NCI-H1105 treated with DMSO at 0.1 percent for 48 hours (cell line): ENCODE measurements around the gene PPP1R10.
A peak's percentile ranks its signal among the peaks of the same experiment; 100 is the strongest.
"Not testable (repeated sequence)": the region's sequence is repeated elsewhere in the genome, so short reads cannot be mapped to it uniquely, and the experiment has no call there.

Experiments
- DNase-seq: peaks from one replicate; lab custom pipeline; 2025; lab: John Stamatoyannopoulos, UW

PPP1R10 gene

DNA sequence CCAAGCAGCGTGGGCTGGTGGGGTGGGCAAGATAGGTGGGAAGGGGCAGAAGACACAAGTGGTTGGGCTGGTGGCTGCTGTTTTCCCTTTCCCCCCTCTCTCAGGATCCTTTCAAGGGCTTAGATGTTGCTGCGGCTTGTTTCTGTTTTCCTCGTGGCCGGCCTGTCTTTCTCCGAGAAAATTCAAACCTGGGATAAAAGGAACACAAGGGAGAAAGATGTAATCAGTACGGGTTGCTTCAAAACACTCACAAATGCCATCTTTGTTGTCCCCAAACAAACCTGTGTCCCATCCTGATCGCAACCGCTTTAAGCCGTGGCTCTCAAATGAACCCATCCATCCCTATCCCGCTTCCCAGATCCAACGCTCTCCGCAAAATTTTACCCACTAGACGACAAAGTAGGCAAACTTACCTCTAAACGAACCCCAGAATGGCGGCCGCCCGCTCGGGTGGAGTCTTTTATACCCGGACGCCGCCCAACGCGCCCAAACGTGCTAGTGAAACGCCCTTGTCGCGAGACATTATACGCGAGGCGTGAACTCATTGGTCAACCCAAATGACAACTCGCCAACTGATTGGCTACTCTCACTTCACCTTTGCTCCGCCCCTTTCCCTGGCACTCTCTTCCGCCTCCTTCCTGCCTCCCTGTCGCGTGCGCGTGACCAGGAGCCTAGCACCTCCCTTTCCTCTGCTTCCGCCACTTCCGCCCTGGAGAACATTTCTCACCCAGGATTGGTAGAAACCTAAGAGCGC lies at the start of gene PPP1R10:
Gene PPP1R10 (minus strand): TSS at position 433 of the 754 bp plus-strand sequence. CDS start 7,299 bp downstream, outside the sequence.
- DNase-seq, result peak; percentile 100

DNA sequence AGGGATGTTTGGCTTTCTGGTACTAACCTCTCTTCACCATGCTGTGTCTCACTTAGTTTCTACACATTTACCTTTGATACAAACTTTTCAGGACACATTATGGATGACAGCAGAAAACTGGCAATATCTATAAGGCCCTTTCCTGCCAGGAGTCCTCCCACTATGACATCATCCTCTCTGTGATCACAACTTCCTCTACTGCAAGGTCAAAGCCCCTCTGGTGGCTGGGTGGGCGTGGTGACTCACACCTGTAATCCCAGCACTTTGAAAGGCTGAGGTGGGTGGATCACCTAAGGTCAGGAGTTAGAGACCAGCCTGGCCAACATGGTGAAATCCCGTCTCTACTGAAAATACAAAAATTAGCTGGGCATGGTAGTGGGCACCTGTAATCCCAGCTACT lies 49.3 kb upstream of the PPP1R10 start:
- not testable (repeated sequence) for DNase-seq

DNA sequence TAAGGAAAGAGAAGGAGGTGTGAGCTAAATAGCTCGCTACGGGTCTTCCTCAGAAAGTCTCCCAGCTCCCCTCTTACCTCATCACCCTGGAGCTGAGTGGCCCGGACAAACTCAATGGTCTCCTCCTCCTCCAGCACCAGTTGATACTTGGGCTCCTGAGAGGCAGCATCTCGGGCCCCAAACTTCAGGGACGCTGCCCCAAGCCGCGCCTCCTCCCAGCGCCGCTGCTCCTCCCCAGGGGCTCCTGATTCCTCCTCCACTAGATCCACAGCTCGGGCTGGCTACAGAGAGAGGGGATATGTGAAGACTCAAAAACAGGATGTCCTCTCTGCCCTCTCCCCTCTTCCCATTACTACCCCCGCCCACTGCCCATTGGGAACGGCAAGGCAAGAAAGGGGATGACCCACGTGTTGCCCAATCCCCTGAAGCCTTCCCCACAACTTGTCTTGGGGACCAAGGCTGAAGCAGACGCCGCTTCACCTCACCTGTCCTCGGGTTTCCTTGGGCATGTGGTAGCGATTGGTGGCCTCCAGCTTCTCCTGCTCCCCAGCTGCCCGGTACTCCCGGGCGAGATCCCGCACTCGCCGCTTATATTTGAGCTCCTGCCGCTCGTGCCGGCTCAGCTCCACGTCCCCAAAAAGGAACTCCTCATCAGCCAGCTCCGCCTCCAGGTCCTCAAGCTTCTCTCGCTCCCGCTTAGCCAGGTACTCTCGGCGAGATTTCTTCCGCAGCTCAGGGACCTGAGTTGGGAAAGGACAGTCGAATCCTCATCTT lies 48.1 kb upstream of the PPP1R10 start:
- DNase-seq, result no peak

DNA sequence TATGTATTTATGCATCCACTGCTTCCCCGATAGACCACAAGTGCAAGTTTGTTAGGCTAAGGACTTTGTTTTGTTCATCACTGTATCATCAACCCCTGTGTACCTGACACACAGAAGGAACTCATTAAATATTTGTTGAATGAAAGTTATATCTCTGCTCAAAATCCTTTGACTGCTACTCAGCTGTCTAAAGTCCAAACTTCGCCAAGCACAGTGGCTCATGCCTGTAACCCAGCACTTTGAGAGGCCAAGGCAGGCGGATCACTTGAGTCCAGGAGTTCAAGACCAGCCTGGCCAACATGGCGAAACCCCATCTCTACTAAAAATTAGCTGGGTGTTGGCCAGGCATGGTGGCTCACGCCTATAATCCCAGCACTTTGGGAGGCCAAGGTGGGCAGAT lies 40.9 kb upstream of the PPP1R10 start:
- DNase-seq, result not testable (repeated sequence)

DNA sequence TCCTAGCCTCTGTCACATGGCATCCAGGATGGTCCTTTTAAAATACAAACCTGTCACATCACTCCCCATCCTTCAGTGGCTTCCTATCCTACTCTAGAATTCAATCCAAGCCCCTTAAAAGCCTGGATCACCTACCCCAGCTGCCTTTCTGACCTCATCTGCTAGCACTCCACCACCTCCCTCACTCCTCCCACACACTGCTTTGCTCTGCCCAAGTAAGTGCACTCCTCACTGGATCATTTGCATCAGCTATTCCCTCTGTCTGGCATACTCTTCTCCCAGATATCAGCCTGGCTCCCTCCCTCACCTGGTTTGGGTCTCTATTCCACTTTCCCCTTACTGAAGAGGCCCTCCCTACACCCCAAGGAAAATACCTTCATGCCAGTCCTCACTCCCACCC lies 40.4 kb upstream of the PPP1R10 start:
- DNase-seq, result no peak

DNA sequence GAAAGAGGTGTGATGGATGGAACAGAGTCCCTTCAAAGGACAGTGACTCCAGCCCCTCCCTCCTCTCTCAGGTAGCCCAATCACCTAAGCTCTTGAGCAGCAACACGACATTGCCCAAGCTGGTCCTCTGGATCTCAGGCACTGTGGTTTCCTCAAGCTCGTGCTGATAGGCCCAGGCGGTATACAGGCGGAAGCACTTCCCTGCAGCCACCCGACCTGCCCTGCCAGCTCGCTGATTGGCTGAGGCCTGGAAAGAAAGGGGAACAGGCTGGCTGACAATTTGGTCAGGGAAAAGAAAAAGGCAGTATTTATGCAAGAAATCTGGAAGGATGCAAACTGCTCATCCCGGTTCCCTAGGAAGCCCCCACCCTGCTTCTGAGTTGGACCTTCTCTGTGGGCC lies 39.5 kb upstream of the PPP1R10 start:
- DNase-seq, result no peak

DNA sequence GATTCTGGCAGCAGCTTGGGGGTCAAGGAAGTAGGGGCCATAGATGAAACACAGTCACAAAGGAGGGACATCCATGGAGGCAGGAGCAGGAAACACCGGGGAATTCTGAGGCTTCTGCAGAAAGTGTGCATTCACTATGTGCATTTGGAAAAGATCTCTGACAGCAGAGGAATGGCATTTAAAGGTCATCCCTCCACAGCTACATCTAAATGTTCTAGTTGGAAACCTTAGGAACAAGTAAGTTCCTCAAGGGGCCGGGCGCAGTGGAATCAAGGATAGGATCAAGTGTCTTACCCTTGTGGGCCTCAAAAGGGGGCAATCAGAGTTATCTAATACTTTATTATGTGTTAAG lies 38.7 kb upstream of the PPP1R10 start:
- no peak for DNase-seq

DNA sequence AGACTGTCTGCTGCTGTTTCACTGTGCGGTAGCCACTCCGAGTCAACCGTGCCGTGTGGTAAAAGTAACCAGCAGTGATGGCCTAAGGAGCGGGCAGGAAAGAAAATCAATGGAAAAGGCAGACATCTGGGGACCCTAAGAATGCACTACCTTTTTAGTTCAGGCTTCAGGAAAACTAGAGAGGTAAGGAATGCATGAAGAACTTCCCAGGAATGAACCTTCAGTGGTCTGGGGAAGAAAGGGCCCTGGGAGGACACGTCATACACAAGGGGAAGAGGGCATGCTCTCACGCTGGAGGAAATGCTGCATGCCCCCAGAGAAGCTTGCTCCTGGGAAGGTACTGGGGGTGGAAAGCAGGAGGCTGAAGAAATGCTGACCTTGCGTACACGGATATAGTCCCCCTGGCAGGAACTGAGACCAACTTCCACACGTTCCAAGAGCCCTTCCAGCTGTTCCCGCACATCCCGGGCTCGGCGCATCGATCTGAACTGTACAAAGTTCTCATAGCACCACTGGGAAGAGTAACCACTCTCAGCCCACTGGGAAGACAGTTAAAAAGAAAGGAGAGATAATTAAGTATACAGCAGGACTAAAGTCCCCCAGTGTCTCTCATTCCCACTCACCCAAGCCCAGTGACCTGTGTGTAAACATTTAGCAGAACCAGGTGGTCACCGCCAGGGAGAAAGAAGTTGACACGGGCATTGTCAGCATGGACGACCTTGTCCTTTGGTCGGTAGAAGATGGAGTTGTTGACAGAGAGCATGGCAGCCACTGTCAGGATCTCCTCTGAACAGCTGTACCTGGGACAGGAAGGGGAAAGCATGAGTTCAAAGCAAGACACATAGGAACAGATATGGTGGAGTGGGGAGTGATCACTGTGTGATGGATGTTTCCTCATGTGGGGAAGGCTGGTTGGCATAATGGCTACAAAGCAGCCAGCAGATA lies 38.0 kb upstream of the PPP1R10 start:
- no peak for DNase-seq

DNA sequence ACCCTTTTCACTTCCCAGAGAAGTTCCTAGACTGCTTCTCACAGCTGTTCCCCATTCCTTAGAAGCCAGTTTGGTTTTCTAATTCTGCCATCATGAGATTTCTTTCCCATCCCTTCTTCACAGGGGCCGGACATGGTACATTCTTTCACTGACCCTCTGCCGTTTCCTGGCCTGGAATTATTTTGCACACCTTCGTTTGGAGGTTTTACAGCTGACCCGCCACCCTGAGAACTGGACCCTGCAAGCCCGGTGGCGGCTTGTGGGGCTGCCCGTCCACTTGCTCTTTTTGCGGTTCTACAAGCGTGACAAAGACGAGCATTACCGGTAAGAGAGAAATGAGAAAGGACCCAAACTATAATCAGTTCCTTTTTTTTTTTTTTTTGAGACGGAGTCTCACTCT lies 34.1 kb upstream of the PPP1R10 start:
- no peak for DNase-seq

DNA sequence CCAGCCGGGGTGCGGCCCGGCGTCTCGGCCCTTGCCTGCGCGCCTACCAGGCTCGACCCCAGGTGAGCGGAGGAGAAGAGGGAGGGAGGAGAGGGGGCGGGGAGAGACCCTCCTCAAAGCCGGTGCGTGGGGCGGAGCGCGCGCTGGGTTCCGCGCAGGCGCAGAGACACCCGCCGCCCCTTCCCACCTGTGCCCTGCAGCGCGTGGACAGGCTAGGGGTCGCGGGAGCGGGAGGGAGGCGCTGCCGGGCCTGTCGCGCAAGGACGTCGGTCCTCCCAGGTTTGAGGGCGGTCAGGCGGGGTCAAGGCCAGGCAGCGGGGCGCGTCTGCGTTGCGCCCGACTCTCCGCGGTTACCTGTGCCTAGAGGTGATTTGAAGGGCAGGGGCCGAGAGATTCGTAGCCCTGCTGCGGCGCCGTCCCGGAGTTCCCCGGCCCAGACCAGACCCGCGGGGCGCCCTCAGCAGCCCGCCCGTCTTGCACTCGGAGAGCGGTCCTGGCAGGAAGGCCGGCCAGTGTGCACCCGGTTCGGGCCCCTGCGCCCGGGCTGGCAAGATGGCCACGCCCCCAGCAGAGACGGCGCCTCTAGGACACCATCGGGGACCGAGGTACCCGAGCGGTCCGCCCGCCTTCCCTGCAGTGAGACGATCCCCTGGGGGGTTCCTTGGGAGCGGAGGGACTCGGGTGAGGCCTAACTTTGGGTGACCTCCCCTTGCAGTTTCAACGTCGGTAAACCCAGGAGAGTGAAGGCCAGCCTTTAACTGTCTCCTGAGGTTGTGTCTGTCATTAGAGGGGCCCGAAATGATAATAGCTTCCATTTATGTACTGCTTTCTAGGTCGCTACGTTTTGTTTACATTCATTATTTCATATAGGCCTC lies 30.4 kb upstream of the PPP1R10 start:
- DNase-seq, result peak; percentile 86

DNA sequence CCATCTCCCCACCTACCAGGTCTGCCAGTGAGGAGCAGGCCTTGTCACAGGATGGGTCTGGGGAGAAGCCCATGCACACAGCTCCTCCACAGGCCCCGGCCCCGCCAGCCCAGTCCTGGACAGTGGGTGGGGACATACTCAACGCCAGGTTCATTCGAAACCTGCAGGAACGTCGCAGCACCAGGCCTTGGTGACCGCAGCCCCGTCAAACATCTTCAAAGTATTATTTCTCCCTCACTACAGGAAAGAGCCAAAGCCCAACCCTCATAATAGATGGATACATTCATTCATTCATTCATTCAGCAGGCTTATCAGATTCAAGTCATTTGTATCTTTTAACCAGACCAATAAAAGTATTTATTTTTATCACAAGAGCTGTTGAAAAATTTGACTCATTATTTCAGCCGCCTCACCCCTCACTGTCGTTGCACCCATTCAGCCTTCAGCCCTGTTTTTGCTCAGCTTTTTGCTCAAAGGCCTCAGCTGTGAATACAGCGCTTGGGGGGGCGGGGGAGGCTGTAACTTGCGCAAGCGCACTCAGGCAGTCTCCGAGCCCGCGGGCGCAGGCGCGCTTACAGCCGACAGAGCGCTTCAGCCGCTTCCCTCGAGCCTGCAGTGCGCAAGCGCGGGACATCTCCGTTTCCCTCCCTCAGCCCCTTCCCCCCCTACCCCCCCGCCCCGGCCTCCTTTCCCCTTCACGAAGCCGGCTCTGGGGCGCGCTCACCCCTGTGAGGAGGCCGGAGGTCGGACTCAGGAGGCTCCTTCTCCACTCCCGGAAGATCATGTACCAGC lies 29.6 kb upstream of the PPP1R10 start, which contains the start of gene C6orf136:
Gene C6orf136 (plus strand): TSS at position 684 of the 792 bp plus-strand sequence. CDS start 99 bp downstream, at position 783.
- DNase-seq, result peak; percentile 90

DNA sequence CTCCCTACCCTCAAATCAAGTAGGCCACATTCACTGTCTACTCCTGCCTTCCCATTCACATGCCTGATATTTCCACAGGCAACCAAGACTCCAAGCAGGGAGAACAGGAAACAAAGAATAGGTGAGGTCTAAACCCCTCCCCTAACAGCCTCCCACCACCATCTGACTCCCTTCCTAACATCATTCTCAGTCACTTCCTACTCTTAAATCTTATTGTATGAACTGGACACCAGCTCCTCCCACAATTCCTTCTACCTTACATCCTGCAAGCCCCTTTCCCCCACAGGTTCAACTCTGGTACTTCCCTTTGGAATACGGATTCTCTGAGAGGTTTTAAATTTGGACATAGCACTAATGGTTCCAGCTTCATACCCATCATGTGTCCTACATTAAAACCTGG lies 28.9 kb upstream of the PPP1R10 start:
- no peak for DNase-seq

DNA sequence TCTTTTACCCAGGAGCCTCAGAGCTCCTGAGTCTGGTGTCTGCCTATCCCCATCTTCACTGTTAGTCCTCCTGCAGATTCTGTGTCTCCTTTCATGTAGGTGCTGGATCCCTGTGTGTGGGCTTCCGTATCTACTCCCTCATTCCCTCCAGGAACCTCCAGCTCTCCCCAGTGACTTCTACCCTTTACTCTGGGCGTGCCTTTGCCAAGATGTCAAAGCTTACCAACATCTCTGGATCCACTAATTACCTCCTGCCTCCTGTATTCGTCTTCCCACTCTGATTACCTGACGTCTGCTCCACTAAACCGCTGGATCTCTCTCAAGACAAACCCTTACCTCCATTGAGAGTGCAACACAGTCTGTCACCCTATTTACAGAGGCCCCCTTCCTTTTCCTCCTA lies 27.7 kb upstream of the PPP1R10 start:
- DNase-seq, result no peak

DNA sequence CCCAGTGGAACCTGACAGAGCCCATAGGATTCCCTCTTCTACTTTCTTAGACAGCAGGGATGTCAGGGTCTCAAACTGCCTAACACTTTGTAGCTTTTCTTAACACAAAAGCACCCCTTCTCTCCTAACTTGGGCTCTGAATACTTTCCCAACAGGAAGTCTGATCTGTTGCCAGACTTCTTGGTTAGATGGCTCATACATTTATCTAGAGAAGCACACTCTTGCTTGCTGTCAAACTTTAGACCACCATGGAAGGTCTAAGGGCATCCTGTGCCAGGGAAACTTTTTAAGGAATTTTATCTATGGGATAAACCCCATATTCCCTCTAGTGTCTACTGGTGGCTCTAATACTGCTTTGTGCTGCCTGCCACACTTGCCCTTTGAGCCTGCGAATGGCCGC lies 26.6 kb upstream of the PPP1R10 start:
- DNase-seq, result no peak

DNA sequence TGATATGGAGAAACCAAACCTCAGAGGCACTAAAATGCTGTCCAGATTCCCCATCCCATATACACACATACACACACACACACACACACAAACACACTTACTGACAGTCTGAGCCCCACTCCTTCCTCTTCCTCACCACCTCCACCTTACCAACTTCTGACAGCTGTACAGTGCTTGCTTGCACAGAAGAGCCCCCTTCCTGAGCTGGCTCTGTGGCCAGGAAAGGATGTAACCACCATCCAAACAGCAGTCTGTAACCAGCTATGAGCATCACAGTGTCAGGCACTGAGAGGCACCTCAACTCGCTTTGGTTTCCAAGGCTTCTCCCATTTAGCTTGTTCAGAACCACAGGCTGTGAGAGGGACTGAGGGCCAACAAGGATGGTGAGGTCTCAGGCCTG lies 24.0 kb upstream of the PPP1R10 start:
- DNase-seq, result no peak

DNA sequence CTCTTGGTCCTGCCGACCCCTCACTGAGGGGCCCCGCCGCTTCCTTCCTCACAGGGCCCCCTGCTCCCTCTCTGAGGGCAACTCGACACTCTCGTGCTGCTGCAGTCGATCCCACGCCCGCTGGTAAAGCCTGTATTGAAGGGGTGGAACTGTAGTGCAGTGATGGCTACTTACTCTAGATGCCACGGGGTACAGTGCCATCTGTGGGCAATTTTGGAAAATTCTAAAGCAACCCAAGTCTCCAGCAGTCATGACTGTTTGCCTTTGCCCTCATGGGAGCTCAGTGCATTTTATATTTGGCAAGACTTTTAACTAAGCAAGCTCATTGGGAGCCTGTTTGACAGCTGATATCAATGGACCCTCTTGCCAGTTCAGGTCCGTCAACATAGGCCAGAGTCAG lies 23.4 kb upstream of the PPP1R10 start:
- DNase-seq, result no peak

DNA sequence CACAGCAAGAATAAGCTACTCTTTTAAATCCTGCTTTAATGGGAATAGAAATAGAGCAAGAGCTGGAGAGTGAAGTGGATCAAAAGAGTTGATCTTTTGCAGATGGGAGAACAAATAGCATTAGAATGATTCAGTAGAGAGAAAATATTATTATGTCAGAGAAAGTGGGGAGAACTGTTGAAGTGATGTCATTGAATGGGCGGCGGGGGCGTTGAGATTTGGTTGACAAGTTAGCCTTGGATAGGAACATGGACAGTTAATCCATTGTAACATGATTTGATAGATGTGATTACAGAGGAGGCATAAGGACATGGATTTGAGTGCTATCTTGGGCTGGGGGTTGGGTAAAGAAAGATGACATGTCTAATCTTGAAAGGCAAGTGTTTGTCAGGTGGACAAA lies 18.8 kb upstream of the PPP1R10 start:
- no peak for DNase-seq

DNA sequence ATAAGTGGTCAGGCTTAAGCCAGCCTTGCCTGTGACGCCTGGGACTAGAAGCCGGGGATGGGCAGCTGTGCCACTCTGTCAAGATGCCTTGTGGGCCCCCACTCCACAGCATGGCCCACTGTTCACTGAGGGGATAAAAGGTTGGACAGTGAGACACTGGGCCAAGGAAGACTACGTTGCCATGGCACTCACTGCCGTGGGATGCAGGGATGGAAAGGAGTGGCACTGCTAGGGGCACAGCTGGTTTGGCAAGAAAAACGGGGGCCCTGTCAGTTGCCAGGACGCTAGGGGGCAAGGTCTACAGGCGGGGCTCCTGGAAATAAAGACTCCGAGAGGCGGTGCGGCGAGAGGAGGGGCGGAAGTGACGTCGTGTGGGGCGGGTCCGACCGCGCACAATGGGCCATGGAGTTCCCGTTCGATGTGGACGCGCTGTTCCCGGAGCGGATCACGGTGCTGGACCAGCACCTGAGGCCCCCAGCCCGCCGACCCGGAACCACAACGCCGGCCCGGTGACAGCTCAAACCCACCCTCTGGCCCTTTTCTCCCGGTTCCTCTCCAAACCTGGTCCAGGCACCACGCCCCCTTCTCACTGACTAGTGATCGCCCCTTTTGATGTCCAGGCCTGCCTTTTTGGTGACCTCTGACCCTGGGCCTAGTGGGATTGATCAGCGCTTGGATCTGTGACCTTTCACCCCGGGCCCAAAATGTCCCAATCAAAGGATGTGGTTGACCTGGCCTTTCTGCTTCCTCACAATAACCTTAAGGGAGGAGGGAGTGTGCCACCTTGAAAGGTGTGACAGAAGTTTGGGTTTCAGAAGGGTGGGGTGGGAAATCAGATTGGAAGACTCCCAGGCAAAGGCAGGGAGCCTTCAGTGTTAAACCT lies 9.7 kb upstream of the PPP1R10 start, which contains the start of gene ATAT1:
Gene ATAT1 (plus strand): TSS at position 391 of the 883 bp plus-strand sequence.
- DNase-seq, result peak; percentile 82

DNA sequence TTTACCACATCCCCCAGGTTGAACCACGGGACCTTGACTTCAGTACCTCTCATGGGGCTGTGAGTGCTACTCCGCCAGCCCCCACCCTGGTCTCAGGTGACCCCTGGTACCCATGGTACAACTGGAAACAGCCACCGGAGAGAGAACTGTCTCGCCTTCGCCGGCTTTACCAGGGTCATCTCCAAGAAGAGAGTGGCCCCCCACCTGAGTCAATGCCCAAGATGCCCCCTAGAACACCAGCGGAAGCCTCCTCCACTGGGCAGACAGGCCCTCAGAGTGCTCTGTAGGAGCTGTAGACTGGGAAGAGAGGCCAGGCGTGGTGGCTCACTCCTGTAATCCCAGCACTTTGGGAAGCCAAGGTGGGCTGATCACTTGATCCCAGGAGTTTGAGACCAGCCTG lies 8.5 kb upstream of the PPP1R10 start:
- DNase-seq, result no peak
